Measurements from ENCODE around the gene GRIN3A. TPM values are rescaled to one million over a fixed set of nuclear protein-coding genes. Genes with fewer than 3 reads are reported as not detected.

The GRIN3A gene
- total RNA-seq, 1 experiment from 2014 or later, result 0.03 TPM

DNA sequence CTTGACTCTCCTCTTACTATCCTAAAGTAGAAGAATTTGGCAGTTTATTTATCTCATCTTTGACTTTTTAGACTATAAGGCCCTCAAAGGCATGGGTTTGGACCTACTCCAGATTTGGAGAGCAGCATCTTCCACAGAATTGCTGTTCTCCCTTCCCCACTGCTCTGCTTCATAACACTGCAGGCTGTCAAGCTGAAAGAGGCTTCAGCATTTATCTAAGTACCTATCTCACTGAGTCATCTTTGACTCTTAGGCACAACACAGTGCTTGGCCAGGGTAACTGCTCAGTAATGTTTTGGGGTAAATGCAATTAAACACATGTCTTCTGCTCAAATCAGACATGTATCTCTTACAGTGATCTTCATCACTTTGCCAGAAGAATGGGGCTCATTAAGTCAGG is 60.6 kb downstream of the GRIN3A start:
- BruUV-seq (replicated peaks), result no TSS peak
- in situ Hi-C loops (cut with HindIII; ENCODE audit: low pct_unique_long_range_greater_than_20kb, low sequenced_read_pairs) (no loop called here), intact Hi-C loops (cut with micrococcal nuclease; ENCODE audit: unreplicated experiment) (no loop called here)
- Histone ChIP-seq H3K4me3 (ENCODE audit: low read depth in 2 of 2, low read length in 2 of 2) (no peak overlapping the region), H3K4me1 (ENCODE audit: control insufficient read depth, insufficient read depth, low read length) (no peaks in the 10 kb centered on the region), H3K36me3 (ENCODE audit: control insufficient read depth, insufficient read depth, low read length) (no peaks in the 10 kb centered on the region), H3K9me3 (ENCODE audit: control insufficient read depth, insufficient read depth, low read depth, low read length) (no peaks in the 10 kb centered on the region), H3K27ac (ENCODE audit: low read length) (no peak overlapping the region), H3K27me3 (ENCODE audit: control insufficient read depth, insufficient read depth, low read length) (no peaks in the 10 kb centered on the region)
- TF ChIP-seq TCF7L2 (IDR thresholded peaks at IDR 0.05; ENCODE audit: low read depth, low read length) (no peak), SIN3A (IDR thresholded peaks at IDR 0.05; ENCODE audit: borderline replicate concordance, insufficient read depth, low read depth, low read length) (no peak), POLR2AphosphoS5 (IDR thresholded peaks at IDR 0.05; ENCODE audit: low read depth, low read length) (no peak)
- ChIA-PET POLR2A (no interaction called here), CTCF (no interaction called here)
- ATAC-seq, result no peak
- no peak for DNase-seq (ENCODE audit: low read depth, low spot score)

DNA sequence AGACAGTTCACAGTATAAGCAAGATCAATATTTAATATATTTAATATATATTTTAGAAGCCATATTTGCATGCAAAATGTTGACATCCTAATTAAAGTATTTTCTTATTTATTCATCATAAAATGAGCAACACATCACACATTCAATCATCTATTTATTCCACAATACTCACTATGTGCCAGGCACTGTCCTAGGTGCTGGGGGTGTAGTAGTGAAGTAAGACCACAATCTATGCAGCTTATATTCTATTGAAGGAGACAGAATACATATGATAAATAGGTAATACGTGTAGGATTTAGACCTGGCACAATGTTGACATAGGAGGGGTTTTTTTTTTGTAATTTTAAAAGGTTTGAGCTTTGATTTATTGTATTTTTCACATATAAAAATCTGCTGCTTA is 63.1 kb downstream of the GRIN3A start:
- no peak for TF ChIP-seq POLR2AphosphoS5 (IDR thresholded peaks at IDR 0.05; ENCODE audit: low read depth, low read length)
- no peak for TF ChIP-seq TCF7L2 (IDR thresholded peaks at IDR 0.05; ENCODE audit: low read depth, low read length)
- TF ChIP-seq, protein P1, sequence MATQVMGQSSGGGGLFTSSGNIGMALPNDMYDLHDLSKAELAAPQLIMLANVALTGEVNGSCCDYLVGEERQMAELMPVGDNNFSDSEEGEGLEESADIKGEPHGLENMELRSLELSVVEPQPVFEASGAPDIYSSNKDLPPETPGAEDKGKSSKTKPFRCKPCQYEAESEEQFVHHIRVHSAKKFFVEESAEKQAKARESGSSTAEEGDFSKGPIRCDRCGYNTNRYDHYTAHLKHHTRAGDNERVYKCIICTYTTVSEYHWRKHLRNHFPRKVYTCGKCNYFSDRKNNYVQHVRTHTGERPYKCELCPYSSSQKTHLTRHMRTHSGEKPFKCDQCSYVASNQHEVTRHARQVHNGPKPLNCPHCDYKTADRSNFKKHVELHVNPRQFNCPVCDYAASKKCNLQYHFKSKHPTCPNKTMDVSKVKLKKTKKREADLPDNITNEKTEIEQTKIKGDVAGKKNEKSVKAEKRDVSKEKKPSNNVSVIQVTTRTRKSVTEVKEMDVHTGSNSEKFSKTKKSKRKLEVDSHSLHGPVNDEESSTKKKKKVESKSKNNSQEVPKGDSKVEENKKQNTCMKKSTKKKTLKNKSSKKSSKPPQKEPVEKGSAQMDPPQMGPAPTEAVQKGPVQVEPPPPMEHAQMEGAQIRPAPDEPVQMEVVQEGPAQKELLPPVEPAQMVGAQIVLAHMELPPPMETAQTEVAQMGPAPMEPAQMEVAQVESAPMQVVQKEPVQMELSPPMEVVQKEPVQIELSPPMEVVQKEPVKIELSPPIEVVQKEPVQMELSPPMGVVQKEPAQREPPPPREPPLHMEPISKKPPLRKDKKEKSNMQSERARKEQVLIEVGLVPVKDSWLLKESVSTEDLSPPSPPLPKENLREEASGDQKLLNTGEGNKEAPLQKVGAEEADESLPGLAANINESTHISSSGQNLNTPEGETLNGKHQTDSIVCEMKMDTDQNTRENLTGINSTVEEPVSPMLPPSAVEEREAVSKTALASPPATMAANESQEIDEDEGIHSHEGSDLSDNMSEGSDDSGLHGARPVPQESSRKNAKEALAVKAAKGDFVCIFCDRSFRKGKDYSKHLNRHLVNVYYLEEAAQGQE (IDR thresholded peaks at IDR 0.05; ENCODE audit: insufficient read depth in 1 of 2, low read depth in 2 of 2, low read length in 1 of 2), result no peak
- no peak for TF ChIP-seq SIN3A (IDR thresholded peaks at IDR 0.05; ENCODE audit: borderline replicate concordance, insufficient read depth, low read depth, low read length)
- TF ChIP-seq, protein P2, sequence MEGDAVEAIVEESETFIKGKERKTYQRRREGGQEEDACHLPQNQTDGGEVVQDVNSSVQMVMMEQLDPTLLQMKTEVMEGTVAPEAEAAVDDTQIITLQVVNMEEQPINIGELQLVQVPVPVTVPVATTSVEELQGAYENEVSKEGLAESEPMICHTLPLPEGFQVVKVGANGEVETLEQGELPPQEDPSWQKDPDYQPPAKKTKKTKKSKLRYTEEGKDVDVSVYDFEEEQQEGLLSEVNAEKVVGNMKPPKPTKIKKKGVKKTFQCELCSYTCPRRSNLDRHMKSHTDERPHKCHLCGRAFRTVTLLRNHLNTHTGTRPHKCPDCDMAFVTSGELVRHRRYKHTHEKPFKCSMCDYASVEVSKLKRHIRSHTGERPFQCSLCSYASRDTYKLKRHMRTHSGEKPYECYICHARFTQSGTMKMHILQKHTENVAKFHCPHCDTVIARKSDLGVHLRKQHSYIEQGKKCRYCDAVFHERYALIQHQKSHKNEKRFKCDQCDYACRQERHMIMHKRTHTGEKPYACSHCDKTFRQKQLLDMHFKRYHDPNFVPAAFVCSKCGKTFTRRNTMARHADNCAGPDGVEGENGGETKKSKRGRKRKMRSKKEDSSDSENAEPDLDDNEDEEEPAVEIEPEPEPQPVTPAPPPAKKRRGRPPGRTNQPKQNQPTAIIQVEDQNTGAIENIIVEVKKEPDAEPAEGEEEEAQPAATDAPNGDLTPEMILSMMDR (IDR thresholded peaks at IDR 0.05), result no peak
- ChIA-PET CTCF (no interaction called here), POLR2A (no interaction called here)
- no peaks in the 10 kb centered on the region for H3K27me3 ChIP-seq (ENCODE audit: control insufficient read depth, insufficient read depth, low read length)
- intact Hi-C loops (cut with micrococcal nuclease; ENCODE audit: unreplicated experiment) (no loop called here), in situ Hi-C loops (cut with HindIII; ENCODE audit: low pct_unique_long_range_greater_than_20kb, low sequenced_read_pairs) (no loop called here)
- no peaks in the 10 kb centered on the region for H3K36me3 ChIP-seq (ENCODE audit: control insufficient read depth, insufficient read depth, low read length)
- no peaks in the 10 kb centered on the region for H3K9me3 ChIP-seq (ENCODE audit: control insufficient read depth, insufficient read depth, low read depth, low read length)
- no peak overlapping the region for H3K27ac ChIP-seq (ENCODE audit: low read length)
- no peaks in the 10 kb centered on the region for H3K4me1 ChIP-seq (ENCODE audit: control insufficient read depth, insufficient read depth, low read length)
- H3K4me3 ChIP-seq (ENCODE audit: low read depth in 2 of 2, low read length in 2 of 2), result no peak overlapping the region
- ATAC-seq (no peak), DNase-seq (ENCODE audit: low read depth, low spot score) (no peak)
- no TSS peak for BruUV-seq (replicated peaks)

DNA sequence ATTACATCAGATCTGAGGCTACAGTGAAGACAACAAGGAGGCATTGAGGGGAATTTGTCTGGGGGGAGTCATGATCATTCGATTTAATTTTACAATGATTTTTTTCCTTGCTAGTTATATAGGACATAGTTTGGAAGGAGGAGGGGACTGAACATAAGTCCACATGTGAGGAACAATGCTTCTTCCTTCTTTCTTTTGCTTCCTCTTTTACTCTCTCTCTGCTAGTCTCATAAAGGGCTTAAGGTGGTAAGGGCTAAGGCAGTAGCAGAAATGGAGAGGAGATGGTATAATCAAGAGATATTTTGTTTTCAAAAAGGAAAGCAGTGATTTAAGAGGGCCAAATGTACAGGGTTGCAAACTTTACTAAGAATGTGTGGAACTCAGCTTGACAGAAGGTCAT is 64.3 kb downstream of the GRIN3A start:
- no peak overlapping the region for H3K27ac ChIP-seq (ENCODE audit: low read length)
- no peak for ATAC-seq
- in situ Hi-C loops (cut with HindIII; ENCODE audit: low pct_unique_long_range_greater_than_20kb, low sequenced_read_pairs), result no loop called here
- CTCF ChIA-PET, result no interaction called here
- H3K4me1 ChIP-seq (ENCODE audit: control insufficient read depth, insufficient read depth, low read length), result no peaks in the 10 kb centered on the region
- H3K36me3 ChIP-seq (ENCODE audit: control insufficient read depth, insufficient read depth, low read length), result no peaks in the 10 kb centered on the region
- no peaks in the 10 kb centered on the region for H3K27me3 ChIP-seq (ENCODE audit: control insufficient read depth, insufficient read depth, low read length)
- no peaks in the 10 kb centered on the region for H3K9me3 ChIP-seq (ENCODE audit: control insufficient read depth, insufficient read depth, low read depth, low read length)
- intact Hi-C loops (cut with micrococcal nuclease; ENCODE audit: unreplicated experiment), result no loop called here
- POLR2A ChIA-PET, result no interaction called here
- no TSS peak for BruUV-seq (replicated peaks)
- no peak for DNase-seq (ENCODE audit: low read depth, low spot score)
- TF ChIP-seq, protein P2 (IDR thresholded peaks at IDR 0.05), result no peak
- TF ChIP-seq SIN3A (IDR thresholded peaks at IDR 0.05; ENCODE audit: borderline replicate concordance, insufficient read depth, low read depth, low read length), result no peak
- no peak for TF ChIP-seq TCF7L2 (IDR thresholded peaks at IDR 0.05; ENCODE audit: low read depth, low read length)
- H3K4me3 ChIP-seq (ENCODE audit: low read depth in 2 of 2, low read length in 2 of 2), result no peak overlapping the region

All from Panc1 (cell line).